Measurements from ENCODE around the gene PCDHB13.
A peak's percentile ranks its signal among the peaks of the same experiment; 100 is the strongest.
"Not testable (repeated sequence)": the region's sequence is repeated elsewhere in the genome, so short reads cannot be mapped to it uniquely, and the experiment has no call there.

The PCDHB13 gene

DNA sequence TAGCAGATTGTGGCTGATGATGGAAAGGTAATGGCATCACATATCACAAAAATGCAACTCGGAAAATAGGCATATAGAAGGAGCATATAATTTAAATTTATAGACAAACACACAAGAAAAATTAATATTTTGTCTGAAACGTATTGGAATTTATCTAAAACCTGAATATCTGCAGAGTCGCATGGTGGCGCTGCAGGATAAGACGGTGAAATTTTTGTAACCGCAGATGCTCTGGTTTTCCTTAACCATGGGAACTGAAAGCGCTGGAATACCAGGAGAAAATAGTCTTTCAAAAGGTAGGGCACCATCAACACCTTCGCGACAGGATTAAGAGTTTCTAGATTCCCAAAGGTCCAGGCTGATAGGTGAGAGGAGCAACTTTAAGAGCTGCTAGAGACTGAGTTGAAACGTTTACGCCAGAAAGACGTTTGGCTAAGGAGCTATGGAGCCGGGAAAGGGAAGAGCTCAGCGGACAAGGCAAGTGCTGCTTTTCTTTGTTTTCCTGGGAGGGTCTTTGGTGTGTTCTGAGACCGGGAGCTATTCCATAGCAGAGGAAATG lies 20.5 kb downstream of the PCDHB13 start:
- Histone ChIP-seq H3K4me1 (ENCODE audit: control insufficient read depth, insufficient read depth, low read length, poor library complexity, severe bottlenecking) (no peaks in the 10 kb centered on the region), H3K27ac (ENCODE audit: insufficient read depth, low read length, poor library complexity, severe bottlenecking) (no peak overlapping the region), H3K4me3 (ENCODE audit: insufficient read depth, low read depth, low read length, poor library complexity, severe bottlenecking) (no peak overlapping the region), H3K27me3 (replicated peaks; ENCODE audit: control insufficient read depth, insufficient read depth, low read length, poor library complexity, severe bottlenecking) (no peaks in the 10 kb centered on the region), H3K9me3 (ENCODE audit: control insufficient read depth, low read length) (peaks cover 14% of the 10 kb centered on the region), H3K36me3 (ENCODE audit: control insufficient read depth, insufficient read depth, low read length) (no peaks in the 10 kb centered on the region)
- no peak for DNase-seq

GRCh38 chr5:141235922-141236321 lies 22.2 kb downstream of the PCDHB13 start:
- not testable (repeated sequence) for H3K4me1 ChIP-seq (ENCODE audit: control insufficient read depth, insufficient read depth, low read length, poor library complexity, severe bottlenecking); H3K4me3 ChIP-seq (ENCODE audit: insufficient read depth, low read depth, low read length, poor library complexity, severe bottlenecking); H3K27ac ChIP-seq (ENCODE audit: insufficient read depth, low read length, poor library complexity, severe bottlenecking); H3K27me3 ChIP-seq (replicated peaks; ENCODE audit: control insufficient read depth, insufficient read depth, low read length, poor library complexity, severe bottlenecking); H3K36me3 ChIP-seq (ENCODE audit: control insufficient read depth, insufficient read depth, low read length); DNase-seq
- peaks cover 24% of the 10 kb centered on the region for H3K9me3 ChIP-seq (ENCODE audit: control insufficient read depth, low read length)

GRCh38 chr5:141236516-141237313 lies 23.0 kb downstream of the PCDHB13 start:
- H3K9me3 ChIP-seq (ENCODE audit: control insufficient read depth, low read length): peaks cover 24% of the 10 kb centered on the region
- no peak for DNase-seq
- no peak overlapping the region for H3K4me3 ChIP-seq (ENCODE audit: insufficient read depth, low read depth, low read length, poor library complexity, severe bottlenecking)
- H3K36me3 ChIP-seq (ENCODE audit: control insufficient read depth, insufficient read depth, low read length): no peaks in the 10 kb centered on the region
- H3K27me3 ChIP-seq (replicated peaks; ENCODE audit: control insufficient read depth, insufficient read depth, low read length, poor library complexity, severe bottlenecking): no peaks in the 10 kb centered on the region
- H3K4me1 ChIP-seq (ENCODE audit: control insufficient read depth, insufficient read depth, low read length, poor library complexity, severe bottlenecking): no peaks in the 10 kb centered on the region
- no peak overlapping the region for H3K27ac ChIP-seq (ENCODE audit: insufficient read depth, low read length, poor library complexity, severe bottlenecking)

DNA sequence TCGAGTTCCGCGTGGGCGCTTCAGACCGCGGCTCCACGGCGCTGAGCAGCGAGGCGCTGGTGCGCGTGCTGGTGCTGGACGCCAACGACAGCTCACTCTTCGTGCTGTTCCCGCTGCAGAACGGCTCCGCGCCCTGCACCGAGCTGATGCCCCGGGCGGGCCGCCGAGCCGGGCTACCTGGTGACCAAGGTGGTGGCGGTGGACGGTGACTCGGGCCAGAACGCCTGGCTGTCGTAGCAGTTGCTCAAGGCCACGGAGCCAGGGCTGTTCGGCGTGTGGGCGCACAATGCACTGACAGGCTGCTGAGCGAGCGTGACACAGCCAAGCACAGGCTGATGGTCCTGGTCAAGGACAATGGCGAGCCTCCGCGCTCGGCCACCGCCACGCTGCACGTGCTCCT lies 27.8 kb downstream of the PCDHB13 start:
- no peak for DNase-seq
- Histone ChIP-seq H3K27ac (ENCODE audit: insufficient read depth, low read length, poor library complexity, severe bottlenecking) (no peak overlapping the region), H3K4me1 (ENCODE audit: control insufficient read depth, insufficient read depth, low read length, poor library complexity, severe bottlenecking) (no peaks in the 10 kb centered on the region), H3K9me3 (ENCODE audit: control insufficient read depth, low read length) (peaks cover 30% of the 10 kb centered on the region), H3K27me3 (replicated peaks; ENCODE audit: control insufficient read depth, insufficient read depth, low read length, poor library complexity, severe bottlenecking) (no peaks in the 10 kb centered on the region), H3K4me3 (ENCODE audit: insufficient read depth, low read depth, low read length, poor library complexity, severe bottlenecking) (no peak overlapping the region), H3K36me3 (ENCODE audit: control insufficient read depth, insufficient read depth, low read length) (no peaks in the 10 kb centered on the region)

DNA sequence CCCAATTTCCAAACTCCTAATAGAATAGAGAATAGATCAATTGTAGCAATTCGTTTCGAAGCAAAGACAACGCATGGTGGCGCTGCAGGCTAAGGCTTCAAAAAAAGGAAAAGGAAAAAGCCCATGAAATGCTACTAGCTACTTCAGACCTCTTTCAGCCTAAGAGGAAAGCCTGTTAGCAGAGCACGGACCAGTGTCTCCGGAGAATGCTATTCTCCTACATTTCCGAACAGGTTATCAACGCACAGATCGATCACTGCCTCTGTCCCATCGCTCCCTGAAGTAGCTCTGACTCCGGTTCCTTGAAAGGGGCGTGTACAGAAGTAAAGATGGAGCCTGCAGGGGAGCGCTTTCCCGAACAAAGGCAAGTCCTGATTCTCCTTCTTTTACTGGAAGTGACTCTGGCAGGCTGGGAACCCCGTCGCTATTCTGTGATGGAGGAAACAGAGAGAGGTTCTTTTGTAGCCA lies 31.6 kb downstream of the PCDHB13 start, which contains the start of gene PCDHB15:
PCDHB15 (plus strand) TSS at position 146 of the 468 bp plus-strand sequence; CDS start at position 330, 184 bp downstream.
- peak within 1 kb of the TSS; percentile 13 for H3K4me3 ChIP-seq (ENCODE audit: insufficient read depth, low read depth, low read length, poor library complexity, severe bottlenecking)
- no peaks in the 10 kb centered on the region for H3K36me3 ChIP-seq (ENCODE audit: control insufficient read depth, insufficient read depth, low read length)
- H3K27me3 ChIP-seq (replicated peaks; ENCODE audit: control insufficient read depth, insufficient read depth, low read length, poor library complexity, severe bottlenecking): no peaks in the 10 kb centered on the region
- no peaks in the 10 kb centered on the region for H3K4me1 ChIP-seq (ENCODE audit: control insufficient read depth, insufficient read depth, low read length, poor library complexity, severe bottlenecking)
- H3K27ac ChIP-seq (ENCODE audit: insufficient read depth, low read length, poor library complexity, severe bottlenecking): no peak within 1 kb of the TSS
- peaks cover 30% of the 10 kb centered on the region for H3K9me3 ChIP-seq (ENCODE audit: control insufficient read depth, low read length)
- peak in 1 of 3 donors; percentile 12 for DNase-seq

- H3K27me3 ChIP-seq (replicated peaks; ENCODE audit: control insufficient read depth, insufficient read depth, low read length, poor library complexity, severe bottlenecking): not testable (repeated sequence)
Measured at GRCh38 chr5:141246971-141247370, 33.3 kb downstream of the PCDHB13 start.

GRCh38 chr5:141247434-141247833 lies 33.7 kb downstream of the PCDHB13 start:
- H3K36me3 ChIP-seq (ENCODE audit: control insufficient read depth, insufficient read depth, low read length); H3K27ac ChIP-seq (ENCODE audit: insufficient read depth, low read length, poor library complexity, severe bottlenecking); DNase-seq; H3K27me3 ChIP-seq (replicated peaks; ENCODE audit: control insufficient read depth, insufficient read depth, low read length, poor library complexity, severe bottlenecking); H3K4me1 ChIP-seq (ENCODE audit: control insufficient read depth, insufficient read depth, low read length, poor library complexity, severe bottlenecking); H3K4me3 ChIP-seq (ENCODE audit: insufficient read depth, low read depth, low read length, poor library complexity, severe bottlenecking): not testable (repeated sequence)
- peaks cover 40% of the 10 kb centered on the region for H3K9me3 ChIP-seq (ENCODE audit: control insufficient read depth, low read length)

More at GRCh38 chr5:141246971-141247370, 33.3 kb downstream of the PCDHB13 start:
- not testable (repeated sequence) for H3K4me1 ChIP-seq (ENCODE audit: control insufficient read depth, insufficient read depth, low read length, poor library complexity, severe bottlenecking); H3K27ac ChIP-seq (ENCODE audit: insufficient read depth, low read length, poor library complexity, severe bottlenecking); DNase-seq; H3K4me3 ChIP-seq (ENCODE audit: insufficient read depth, low read depth, low read length, poor library complexity, severe bottlenecking); H3K36me3 ChIP-seq (ENCODE audit: control insufficient read depth, insufficient read depth, low read length)
- H3K9me3 ChIP-seq (ENCODE audit: control insufficient read depth, low read length): peaks cover 37% of the 10 kb centered on the region

DNA sequence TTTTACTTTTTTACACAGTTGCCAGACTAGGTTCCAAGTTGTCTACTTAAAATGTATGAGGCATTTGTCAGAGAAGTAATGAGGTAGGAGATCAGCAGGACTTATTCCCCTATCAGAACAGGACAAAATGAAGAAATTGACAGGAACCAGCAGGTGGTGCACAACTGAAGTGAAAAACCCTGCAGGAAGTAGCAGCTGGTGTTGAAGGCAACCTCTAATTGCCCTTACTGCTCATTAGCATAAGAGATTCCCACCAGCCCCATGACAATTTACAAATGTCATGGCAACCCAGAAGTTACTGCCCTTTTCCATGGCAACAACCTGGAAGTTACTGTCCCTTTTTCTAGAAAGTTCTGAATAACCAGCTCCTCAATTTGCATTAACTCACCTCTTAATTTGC lies 36.9 kb downstream of the PCDHB13 start:
- peaks cover 51% of the 10 kb centered on the region for H3K9me3 ChIP-seq (ENCODE audit: control insufficient read depth, low read length)
- H3K27me3 ChIP-seq (replicated peaks; ENCODE audit: control insufficient read depth, insufficient read depth, low read length, poor library complexity, severe bottlenecking): no peaks in the 10 kb centered on the region
- no peak overlapping the region for H3K27ac ChIP-seq (ENCODE audit: insufficient read depth, low read length, poor library complexity, severe bottlenecking)

GRCh38 chr5:141258464-141258863 lies 44.7 kb downstream of the PCDHB13 start:
- H3K27me3 ChIP-seq (replicated peaks; ENCODE audit: control insufficient read depth, insufficient read depth, low read length, poor library complexity, severe bottlenecking): no peaks in the 10 kb centered on the region
- peaks cover 55% of the 10 kb centered on the region for H3K9me3 ChIP-seq (ENCODE audit: control insufficient read depth, low read length)
- H3K4me3 ChIP-seq (ENCODE audit: insufficient read depth, low read depth, low read length, poor library complexity, severe bottlenecking): no peak overlapping the region
- H3K36me3 ChIP-seq (ENCODE audit: control insufficient read depth, insufficient read depth, low read length): no peaks in the 10 kb centered on the region
- no peaks in the 10 kb centered on the region for H3K4me1 ChIP-seq (ENCODE audit: control insufficient read depth, insufficient read depth, low read length, poor library complexity, severe bottlenecking)
- no peak overlapping the region for H3K27ac ChIP-seq (ENCODE audit: insufficient read depth, low read length, poor library complexity, severe bottlenecking)
- no peak for DNase-seq

More for the DNA sequence above, 36.9 kb downstream of the PCDHB13 start:
- Histone ChIP-seq H3K4me3 (ENCODE audit: insufficient read depth, low read depth, low read length, poor library complexity, severe bottlenecking) (no peak overlapping the region), H3K36me3 (ENCODE audit: control insufficient read depth, insufficient read depth, low read length) (no peaks in the 10 kb centered on the region), H3K4me1 (ENCODE audit: control insufficient read depth, insufficient read depth, low read length, poor library complexity, severe bottlenecking) (no peaks in the 10 kb centered on the region)
- DNase-seq: no peak

GRCh38 chr5:141258948-141259347 lies 45.2 kb downstream of the PCDHB13 start:
- H3K4me3 ChIP-seq (ENCODE audit: insufficient read depth, low read depth, low read length, poor library complexity, severe bottlenecking): no peak overlapping the region
- no peak for DNase-seq
- H3K4me1 ChIP-seq (ENCODE audit: control insufficient read depth, insufficient read depth, low read length, poor library complexity, severe bottlenecking): no peaks in the 10 kb centered on the region
- H3K27ac ChIP-seq (ENCODE audit: insufficient read depth, low read length, poor library complexity, severe bottlenecking): no peak overlapping the region
- no peaks in the 10 kb centered on the region for H3K27me3 ChIP-seq (replicated peaks; ENCODE audit: control insufficient read depth, insufficient read depth, low read length, poor library complexity, severe bottlenecking)
- H3K36me3 ChIP-seq (ENCODE audit: control insufficient read depth, insufficient read depth, low read length): no peaks in the 10 kb centered on the region
- peaks cover 55% of the 10 kb centered on the region for H3K9me3 ChIP-seq (ENCODE audit: control insufficient read depth, low read length)

All from effector memory CD4-positive, alpha-beta T cell (primary cell).